ENCODE data around the gene ZNF792.

- TF ChIP-seq CTCF (IDR thresholded peaks at IDR 0.05) (no peak), POLR2AphosphoS5 (IDR thresholded peaks at IDR 0.05; ENCODE audit: low read depth, low read length) (no peak), NRF1 (IDR thresholded peaks at IDR 0.05; ENCODE audit: low read depth, low read length) (no peak)
Measured at GRCh38 chr19:35011091-35011689, 47.2 kb upstream of the ZNF792 start.

Measured in SK-N-SH (cell line).